DMS 273 (cell line): ENCODE measurements around the gene MOB3B.
"Not testable (repeated sequence)": the region's sequence is repeated elsewhere in the genome, so short reads cannot be mapped to it uniquely, and the experiment has no call there.

Experiments used
- DNase-seq: peaks from one replicate; lab custom pipeline; 2025; ENCODE audit not compliant: unreplicated experiment; lab: John Stamatoyannopoulos, UW

The MOB3B gene

DNA sequence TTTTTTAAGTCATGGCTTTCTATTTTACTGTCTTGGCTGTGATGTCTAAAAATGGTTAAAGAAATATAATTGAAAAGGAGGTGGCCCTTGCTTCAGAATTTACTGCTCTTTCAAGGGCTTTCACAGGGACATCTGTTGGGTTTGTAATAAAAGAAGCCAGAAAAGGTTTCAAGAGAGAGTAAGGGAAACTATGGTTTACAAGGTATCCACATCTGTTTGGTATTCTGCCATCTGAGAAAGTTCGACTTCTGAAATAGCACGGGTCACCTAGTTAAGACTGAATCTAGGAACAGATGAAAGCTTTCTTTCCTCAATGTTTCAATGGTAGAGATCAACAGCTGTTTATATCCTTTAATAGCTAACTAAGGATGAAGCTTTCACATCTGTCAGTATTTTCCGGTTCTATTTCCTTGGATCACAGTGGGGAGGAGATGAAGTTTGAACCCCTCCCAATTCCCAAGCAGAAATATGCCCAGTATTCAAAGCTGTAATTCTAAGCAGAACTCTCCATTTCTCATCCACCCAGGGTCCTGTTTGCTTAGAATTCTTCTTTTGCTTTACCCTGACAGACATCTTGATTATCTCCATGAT is 78.3 kb downstream of the MOB3B start:
- DNase-seq, result peak; percentile 63

DNA sequence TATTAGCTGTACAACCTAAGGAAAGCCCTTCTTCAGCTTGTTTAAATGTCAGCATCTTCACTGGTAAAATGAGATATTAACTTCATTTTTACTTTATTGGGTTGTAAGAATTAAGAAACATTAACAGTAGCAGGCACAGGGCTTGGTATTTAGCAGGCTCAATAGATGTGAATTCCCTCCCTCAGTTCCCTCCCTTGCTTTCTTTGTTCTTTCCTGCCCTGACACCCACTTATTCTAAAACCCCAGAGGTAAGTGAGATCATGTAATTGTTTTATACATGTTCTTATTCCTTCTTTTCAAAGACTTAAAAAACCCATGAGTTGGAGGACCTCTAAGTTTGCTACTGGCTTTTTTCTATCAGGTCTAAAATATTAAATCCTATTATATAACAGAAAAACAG is 78.9 kb downstream of the MOB3B start:
- DNase-seq, result no peak

DNA sequence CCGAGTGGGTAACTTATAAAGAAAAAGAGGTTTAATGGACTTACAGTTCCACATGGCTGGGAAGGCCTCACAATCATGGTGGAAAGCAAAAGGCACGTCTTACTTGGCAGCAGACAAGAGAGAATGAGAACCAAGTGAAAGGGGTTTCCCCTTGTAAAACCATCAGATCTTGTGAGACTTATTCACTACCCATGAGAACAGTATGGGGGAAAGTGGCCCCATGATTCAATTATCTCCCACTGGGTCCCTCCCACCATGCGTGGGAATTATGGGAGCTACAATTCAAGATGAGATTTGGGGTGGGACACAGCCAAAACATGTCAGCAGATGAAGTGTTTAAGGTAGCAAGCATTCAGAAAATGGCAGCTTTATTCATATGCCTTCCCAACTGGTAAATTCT is 81.3 kb downstream of the MOB3B start:
- DNase-seq, result not testable (repeated sequence)

DNA sequence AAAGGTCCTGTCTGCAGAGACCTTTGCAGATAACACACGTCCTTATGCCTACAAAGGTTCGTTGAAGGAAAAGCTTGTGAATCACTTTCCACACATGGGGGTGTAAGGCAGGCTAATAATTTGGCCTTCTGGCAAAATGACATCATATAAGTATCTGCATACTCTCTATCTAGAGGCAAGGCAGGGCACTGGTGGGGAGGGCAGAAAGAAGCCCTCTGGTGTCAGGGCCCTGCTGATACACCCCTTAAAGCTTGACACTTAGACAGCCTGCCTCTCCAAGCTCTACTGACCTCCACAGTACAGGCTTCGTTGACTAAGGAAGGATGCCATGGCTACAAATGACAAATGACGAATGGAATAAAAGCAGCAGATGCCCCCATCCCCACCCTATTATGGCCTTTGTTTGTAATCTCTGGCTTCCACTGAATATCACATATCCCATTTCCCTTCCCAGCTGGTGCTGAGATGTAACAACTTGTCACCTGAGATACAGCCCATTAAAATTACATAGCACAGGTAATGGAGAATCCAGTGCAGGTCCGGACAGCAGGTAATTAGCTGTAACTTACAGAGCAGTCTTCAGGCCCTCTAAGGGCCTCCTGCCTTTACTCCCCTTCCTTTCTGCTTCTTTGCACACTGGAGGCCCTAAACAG is 82.5 kb downstream of the MOB3B start:
- DNase-seq, result peak; percentile 64

DNA sequence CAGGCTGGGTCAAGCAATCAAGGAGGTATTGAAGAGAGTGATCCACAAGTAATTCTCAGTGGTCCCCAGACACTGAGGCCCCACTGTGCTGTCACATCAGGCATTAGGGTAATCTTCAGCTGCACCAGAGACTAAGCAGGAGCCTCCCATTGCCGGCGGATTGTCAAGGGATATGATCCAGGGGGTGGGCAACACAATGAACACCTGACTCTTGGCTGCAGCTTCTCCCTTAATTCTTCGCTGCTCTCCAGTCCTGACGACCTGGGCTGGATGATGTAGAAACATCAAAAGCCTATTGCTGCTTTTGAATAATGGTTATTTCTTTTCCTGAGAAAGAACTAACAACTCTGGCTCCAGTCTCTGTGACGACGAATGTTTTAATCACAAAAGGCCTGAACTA is 83.9 kb downstream of the MOB3B start:
- no peak for DNase-seq

DNA sequence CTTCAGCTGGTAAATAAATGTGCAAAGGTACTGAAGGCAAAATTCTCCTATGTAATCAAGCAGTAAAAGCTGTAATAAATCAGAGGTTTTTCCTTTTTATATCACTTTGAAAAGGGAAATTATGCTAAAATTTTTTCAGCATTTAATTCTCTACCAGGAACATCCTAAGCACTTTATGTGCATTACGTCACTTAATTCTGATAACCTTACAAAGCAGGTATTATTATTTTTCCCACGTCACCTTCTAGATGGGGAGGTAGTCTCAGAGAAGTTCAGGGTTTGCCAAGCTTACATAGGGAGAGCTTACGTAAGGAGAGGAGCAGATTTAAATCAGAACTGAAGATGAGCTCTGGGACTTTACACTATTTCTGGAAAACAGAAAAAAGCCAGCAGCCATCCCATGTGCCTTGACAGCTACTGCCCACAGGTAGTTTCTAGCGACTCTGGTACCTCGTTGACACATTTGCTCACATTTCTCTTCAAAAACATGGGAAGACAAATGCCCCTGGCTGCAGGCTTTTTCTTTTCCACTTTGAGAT is 84.5 kb downstream of the MOB3B start:
- no peak for DNase-seq

DNA sequence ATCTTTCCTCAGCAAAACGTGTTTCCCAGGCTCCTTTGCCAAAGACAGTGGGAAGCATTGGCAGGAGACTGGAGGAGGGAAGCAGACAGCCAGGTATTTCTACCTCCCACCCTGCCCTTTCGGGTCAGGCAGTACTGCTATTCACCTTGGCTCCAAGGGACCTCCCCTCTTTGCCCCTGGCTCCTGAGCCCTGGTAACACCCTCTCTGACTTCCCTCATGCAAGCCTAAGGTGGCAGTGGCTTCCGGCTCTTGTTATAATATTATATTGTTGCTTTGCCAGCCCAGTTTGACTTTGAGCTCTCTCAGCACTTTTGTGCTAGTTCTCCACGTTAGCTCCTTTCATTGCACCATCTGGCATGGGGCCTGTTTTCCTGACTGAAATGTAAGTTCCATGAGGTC is 87.2 kb downstream of the MOB3B start:
- DNase-seq, result peak; percentile 33

DNA sequence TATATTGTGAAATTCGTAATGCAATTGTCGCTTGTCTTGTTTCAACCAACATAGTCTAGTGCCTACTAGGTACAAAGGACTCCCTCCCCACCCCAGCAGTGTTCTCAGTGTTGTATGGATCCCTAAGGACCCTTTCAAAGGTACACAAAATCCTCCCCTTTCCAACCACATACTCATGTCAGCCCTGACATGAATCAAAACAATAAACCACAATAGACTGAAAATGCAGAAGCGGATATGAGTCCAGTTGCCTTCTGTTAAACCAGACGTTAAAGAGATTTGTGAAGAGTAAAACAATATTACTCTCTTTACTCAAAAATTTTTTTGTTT is 87.9 kb downstream of the MOB3B start:
- DNase-seq, result no peak

DNA sequence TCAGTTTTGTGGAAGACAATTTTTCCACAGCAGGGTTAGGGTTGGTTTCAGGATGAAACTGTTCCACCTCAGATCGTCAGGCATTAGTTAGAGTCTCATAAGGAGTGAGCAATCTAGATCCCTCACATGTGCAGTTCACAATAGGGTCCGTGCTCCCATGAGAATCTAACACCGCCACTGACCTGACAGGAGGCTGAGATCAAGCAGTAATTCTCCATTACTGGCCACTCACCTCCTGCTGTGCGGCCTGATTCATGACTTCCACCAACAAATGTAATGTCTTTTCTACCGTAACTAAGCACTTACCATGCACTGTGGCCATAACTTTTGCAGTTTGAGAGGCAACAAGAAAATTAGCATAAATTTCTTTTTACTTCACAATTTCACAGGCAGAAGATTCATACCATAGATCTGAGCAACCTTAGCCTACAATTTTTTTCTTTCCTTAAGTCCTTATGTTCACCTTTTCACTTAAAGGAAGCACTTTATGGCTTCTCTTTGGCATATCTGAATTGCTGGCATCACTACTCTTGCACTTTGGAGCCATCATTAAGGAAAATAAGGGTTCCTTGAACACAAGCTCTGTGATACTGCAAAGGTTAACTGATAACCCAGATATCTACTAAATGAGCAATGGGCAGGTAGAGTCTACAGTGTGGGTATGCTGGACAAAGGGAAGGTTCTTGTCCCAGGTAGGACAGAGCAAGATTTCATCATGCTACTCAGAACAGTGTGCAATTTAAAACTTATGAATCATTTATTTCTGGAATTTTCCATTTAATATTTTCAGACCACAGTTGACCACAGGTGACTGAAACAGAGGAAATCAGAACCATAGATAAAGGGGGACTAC is 88.5 kb downstream of the MOB3B start:
- no peak for DNase-seq

DNA sequence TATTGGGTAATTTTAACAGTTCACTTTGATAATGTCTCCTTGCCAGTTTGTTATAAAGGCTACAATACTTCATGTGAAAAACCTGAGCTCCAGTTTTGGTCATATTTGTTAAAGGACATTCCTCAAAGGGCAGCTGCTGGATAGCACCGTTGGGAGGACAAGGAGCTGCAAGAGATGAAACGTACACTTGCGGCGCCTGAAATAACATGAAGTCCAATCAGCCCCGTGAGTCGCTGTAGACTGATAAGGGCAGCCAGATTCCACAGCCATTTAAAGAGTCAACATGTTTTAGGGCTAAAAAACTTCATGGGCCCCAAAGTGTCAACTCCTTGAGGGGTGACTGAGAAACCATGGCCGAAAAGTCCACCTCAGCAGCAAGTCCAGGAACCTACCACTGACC is 91.1 kb downstream of the MOB3B start:
- no peak for DNase-seq

DNA sequence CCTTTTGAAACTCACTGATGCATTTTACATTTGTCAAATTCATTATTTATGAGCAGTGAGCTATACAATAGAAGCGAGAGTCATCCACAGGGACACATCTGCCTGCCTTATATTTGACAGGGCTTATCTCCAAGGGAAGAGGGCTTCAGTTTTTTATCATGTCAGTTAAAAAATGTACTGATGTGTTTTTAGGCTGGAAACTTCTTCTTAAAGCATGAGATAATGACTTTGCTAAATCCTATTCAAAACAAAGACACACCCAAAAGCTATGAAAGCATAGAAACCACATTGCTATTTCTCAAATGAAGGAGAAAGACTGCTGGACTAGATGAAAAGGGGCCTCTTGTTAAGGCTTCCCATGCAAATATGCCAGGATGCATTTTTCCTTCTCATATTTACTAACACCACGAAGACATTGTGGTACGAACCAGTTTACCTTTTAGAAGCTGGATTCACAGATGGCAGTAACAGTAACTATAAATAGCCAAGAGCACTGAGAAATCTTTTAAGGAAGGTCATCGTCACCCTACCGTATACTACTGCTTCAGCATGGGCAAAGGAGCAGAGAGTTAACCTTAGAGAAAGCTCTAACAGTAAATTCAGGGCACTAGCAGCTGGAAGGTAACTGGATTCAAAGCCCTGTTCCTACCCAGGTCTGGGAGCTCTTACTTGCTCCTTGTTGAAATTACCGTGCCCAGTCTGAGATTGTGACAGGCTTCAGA is 91.8 kb downstream of the MOB3B start:
- no peak for DNase-seq

DNA sequence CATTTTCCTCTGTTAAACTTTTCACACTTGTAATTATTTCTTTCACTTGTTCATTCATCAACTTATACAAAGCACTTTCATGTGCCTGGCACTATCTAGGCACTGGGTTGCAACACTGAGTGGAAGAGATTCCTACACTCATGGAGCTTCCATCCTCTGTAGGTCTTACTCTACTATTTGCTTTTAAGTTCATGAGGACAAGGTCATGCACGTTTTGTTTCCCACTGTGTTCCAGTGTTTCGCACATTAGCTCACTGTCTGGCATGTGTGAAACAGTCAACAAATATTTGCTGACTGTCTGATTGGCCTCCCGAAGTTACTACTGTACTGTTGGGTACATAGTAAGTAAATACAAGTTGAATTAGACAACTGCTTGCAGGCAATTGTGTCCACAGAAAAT is 93.4 kb downstream of the MOB3B start:
- no peak for DNase-seq

DNA sequence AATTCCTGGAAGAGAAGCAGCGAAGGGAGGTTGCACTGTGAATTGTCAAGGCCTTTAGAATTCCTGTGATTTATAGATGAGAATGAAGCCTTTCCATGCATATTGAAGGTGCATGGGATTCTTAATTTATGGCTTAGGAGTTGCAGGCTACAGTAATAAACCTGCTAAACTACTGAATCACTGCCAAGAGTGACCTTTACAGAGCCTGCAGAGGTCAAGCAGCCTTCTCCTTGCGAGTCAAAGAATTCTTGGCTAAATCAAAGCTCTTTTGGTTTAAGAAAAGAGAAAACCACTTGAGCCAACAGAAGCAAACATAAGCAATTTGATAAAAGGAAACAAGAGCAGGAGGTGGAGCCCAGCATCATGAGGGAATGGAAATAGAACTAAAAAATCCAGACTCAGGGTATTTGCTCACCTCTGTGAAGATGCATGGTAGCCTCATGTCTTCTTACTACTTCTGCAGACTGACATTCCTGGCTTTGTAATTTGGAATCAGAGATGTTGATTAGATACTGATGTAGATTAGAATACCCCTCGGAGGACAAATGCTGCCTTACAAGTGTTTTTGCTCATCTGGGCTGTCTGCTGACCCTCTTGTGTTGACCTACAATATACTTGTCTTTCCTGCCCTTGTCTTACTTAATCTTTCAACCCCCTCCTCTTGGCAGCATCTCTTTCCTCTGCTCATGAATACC is 95.8 kb downstream of the MOB3B start:
- no peak for DNase-seq

DNA sequence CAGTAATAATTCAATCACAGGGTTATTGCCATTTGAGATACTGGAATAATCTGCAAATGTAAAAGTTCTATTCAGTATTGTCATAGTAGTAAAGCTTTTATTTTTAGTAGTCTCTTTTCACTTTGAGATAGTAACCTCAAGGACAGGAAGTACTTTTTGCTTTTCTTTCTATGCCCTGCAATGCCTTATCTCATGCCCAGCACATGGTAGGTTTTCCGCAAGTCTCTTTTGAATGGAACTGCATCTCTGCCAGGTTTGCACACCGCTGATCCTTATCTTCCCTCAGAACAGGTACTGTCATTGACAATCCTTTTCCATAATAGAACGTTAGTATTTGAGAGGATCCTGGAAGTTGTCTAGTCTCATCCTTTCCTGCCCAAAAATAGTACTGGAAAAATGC is 97.3 kb downstream of the MOB3B start:
- no peak for DNase-seq

DNA sequence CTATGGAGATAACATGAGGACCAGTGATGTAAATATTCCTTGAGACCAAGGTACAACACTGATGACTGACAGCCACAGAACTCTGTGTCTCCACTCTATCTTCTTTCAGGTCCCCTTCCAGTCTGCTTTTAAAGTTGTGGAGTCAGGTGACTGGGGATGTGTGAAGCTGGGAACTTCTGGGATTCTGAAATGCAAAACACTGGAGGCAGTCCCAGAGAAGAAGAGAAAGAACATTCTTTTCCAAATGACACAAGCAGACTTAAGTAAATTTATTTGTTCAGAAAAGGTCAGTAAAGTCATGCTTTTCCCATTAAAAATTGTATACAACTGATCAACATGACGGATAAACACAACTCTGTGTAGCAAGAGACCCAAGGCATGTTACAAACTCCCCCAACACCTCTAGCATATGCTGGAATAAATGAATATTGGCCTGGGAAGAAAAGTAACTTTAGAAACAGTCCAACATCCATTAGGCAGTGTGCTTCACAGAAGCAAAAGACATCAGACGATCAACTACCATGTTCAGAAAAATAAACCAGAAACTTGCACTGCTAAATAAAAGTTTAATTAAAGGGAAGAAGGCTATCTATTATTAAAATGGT is 98.0 kb downstream of the MOB3B start:
- no peak for DNase-seq

DNA sequence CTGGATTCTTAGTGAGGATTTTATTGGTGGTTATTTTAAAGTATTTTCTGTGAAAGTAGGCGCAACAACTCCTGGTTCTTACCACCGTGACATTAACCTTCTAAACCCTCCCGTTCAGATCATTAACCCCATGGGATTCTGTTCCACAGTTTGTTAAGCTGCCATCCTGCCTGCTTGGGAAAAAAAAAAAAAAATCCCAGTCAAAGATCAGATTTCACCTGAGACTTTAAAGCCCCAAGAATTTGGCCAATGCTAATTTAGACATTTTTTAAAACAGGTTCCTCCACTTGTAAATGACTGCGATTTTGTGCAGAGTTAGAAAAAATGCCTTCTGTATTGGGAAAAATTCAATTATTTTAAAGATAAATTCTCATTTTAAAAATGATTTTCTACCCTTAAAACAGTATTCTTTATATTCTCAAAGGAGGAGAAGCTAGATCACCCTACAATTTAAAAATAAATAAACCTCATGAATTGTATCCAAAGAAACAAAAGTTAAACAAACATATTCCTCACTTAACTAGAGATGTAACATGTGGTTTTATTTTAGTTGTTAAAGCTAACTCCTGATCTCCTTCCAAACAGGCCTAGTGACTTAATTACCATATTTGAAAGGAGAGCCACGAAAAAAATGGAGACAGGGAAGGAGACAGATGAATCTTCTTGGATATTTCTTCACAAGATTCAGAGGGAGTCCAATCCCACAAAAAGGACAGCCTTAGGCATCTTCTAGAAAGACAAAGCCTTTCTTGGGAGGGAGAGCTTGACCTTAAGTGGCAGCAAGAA is 98.7 kb downstream of the MOB3B start:
- peak; percentile 28 for DNase-seq

DNA sequence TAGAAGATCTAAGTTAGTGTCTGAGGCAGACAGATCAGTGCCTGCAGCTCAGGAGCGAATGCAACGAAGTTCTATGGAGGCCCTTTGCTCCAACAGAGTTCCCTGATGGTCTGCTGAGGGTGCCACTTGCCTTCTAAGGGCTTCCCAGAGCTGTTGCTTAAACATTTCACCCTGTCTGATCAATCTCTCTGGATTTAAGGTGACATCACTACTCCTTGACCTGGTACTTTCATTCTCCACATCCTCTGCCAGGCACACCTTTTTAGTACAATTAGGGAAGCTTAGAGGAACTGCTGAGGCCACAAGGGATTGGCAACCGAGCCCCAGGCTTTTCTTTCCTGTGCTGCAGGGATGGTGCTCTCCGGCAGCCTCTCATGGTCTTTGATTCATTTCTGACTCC is 99.7 kb downstream of the MOB3B start:
- DNase-seq, result no peak

DNA sequence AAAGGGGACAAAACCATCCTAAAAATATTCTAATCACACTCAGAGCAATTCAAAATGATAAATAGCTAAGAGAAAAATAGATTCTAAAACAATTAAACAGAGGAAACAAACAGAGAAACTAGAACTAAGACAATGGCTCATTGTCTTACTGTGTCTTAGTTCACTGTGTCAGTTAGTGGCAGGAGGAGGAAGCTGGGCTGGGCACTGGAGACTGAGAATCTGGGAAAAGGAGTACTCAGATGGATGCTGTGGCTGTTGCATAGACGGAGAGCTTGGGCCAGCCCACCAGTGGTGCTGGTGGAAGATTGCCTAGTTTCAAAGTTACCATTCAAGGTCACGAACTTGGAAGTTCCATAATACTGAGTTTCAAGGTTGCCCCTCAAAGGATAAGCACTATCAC is 100.2 kb downstream of the MOB3B start:
- DNase-seq, result no peak

DNA sequence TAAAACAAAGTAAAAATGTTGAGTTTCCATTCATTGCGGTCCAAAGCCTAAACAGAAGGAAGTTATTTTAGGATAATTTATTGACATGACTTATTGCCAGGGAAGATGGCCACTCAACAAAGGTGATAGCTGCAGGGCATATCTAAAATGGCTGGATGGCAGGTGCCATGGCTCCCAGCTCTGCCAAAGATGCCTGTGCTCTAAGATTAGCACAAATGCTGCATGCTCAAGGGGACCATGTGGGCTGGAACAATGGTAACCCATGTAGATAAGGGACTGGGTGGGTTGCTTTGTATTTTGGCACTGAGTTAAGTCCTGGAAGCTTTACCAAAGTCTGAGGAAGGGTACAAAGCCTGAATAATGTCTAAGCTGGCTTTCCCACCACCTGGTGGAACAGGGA is 101.1 kb downstream of the MOB3B start:
- DNase-seq, result no peak

DNA sequence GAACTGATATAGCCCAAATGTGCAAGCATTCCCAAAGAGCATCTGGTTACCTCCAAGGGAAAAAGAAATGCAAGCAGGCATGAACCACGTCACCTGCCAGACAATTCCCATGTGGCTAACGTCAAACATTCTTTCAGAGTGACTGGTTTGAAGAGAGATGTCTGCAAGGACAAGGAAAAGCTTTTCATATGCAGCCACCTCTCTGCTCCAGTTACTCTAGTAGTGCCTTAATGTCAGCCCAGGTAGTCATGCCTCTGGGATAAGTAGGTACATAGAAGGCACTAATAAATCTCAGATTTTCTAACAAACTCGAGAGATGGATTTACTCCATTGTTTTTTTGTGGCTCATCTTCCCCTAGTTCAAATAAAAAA is 102.4 kb downstream of the MOB3B start:
- DNase-seq, result peak; percentile 10
